Endothelial cell of umbilical vein (primary cell): ENCODE results near the gene USP19. TPM values are rescaled to one million over a fixed set of nuclear protein-coding genes. Genes with fewer than 3 reads are reported as not detected.

ENCODE experiments used
- BruUV-seq: library from RNA; stranded (reverse); fragments of 400-500 nt; replicated peaks from 2 replicates; lab custom pipeline; 2021; lab: Mats Ljungman, UMichigan
- CTCF ChIA-PET: fragments of 300-600, 350-600 bp; sonication (Branson Sonifier 250); formaldehyde crosslinking; loops from one replicate; lab custom pipeline; 2021; ENCODE audit warnings: antibody characterized with exemption, inconsistent platforms; lab: Charles Lee
- POLR2A ChIA-PET: fragments of 300-600, 350-600 bp; sonication (Branson Sonifier 250); formaldehyde crosslinking; loops from one replicate; lab custom pipeline; 2021; ENCODE audit warnings: antibody characterized with exemption, inconsistent platforms; lab: Charles Lee
- DNase-seq: peaks from one replicate; pipeline ENCODE4 v3.0.0-alpha.2; 2011; ENCODE audit warnings: low read depth, low spot score
- FAIRE-seq: peaks from 2 replicates; lab custom pipeline; 2011; peaks lifted over from hg19 to GRCh38; lab: Jason Lieb, UNC
- H2AFZ ChIP-seq: 2 replicates; pipeline ENCODE4 v1.6.0; 2012; ENCODE audit warnings: low read depth, low read length, control low read depth, inconsistent platforms
- H3K27ac ChIP-seq: 2 replicates; pipeline ENCODE4 v1.5.1; 2011; ENCODE audit warnings: low read depth, mild to moderate bottlenecking, control low read depth, low read length, moderate library complexity; ENCODE audit not compliant: insufficient read depth
- H3K27me3 ChIP-seq, 2 experiments: 2 replicates each; pipeline versions ENCODE4 v1.6.0 to v1.6.1; 2011; ENCODE audit warnings: low read length in 2 of 2, mixed read lengths in 1 of 2; ENCODE audit not compliant: control insufficient read depth in 2 of 2, insufficient read depth in 2 of 2
- H3K36me3 ChIP-seq, 2 experiments: 2 replicates in 1 of 2; 3 replicates in 1 of 2; pipeline ENCODE4 v1.5.1; 2011; ENCODE audit warnings: low read length in 2 of 2, mild to moderate bottlenecking in 1 of 2, moderate library complexity in 1 of 2; ENCODE audit not compliant: control insufficient read depth in 2 of 2, insufficient read depth in 2 of 2; ENCODE audit errors: extremely low read depth in 1 of 2
- H3K4me1 ChIP-seq: 3 replicates; pipeline ENCODE4 v1.5.1; 2011; ENCODE audit warnings: mild to moderate bottlenecking, low read length; ENCODE audit not compliant: control insufficient read depth, insufficient read depth; ENCODE audit errors: extremely low read depth
- H3K4me2 ChIP-seq: 2 replicates; pipeline ENCODE4 v1.6.1; 2011; ENCODE audit warnings: low read length, control low read depth, mixed read lengths; ENCODE audit not compliant: insufficient read depth
- H3K4me3 ChIP-seq, 3 experiments: fragments of 200-600 bp in 1 of 3; sonication (generic), shearing (Covaris generic) in 1 of 3; replicated peaks in 1 of 3; 2 replicates each; pipeline ENCODE4 v1.5.1; 2011 to 2016; ENCODE audit warnings: control low read depth in 3 of 3, low read length in 3 of 3, mild to moderate bottlenecking in 2 of 3, inconsistent platforms in 1 of 3, low read depth in 1 of 3, moderate library complexity in 1 of 3; ENCODE audit not compliant: insufficient read depth in 1 of 3
- H3K79me2 ChIP-seq: 2 replicates; pipeline ENCODE4 v1.6.0; 2012; ENCODE audit warnings: low read length, inconsistent platforms; ENCODE audit not compliant: control insufficient read depth, insufficient read depth
- H3K9ac ChIP-seq: replicated peaks from 2 replicates; pipeline ENCODE3; 2011; ENCODE audit warnings: low read length, control low read depth; ENCODE audit not compliant: insufficient read depth; ENCODE audit errors: extremely low read depth
- H3K9me1 ChIP-seq: replicated peaks from 3 replicates; pipeline ENCODE4 v1.6.0; 2011; ENCODE audit warnings: mild to moderate bottlenecking, low read length; ENCODE audit not compliant: control insufficient read depth, insufficient read depth; ENCODE audit errors: extremely low read depth
- H3K9me3 ChIP-seq: replicated peaks from 2 replicates; pipeline ENCODE4 v1.5.1; 2012; ENCODE audit warnings: low read length, inconsistent platforms; ENCODE audit not compliant: control insufficient read depth, insufficient read depth
- H4K20me1 ChIP-seq: replicated peaks from 2 replicates; pipeline ENCODE3; 2011; ENCODE audit warnings: mild to moderate bottlenecking, low read length; ENCODE audit not compliant: control insufficient read depth, insufficient read depth; ENCODE audit errors: extremely low read depth
- EZH2 ChIP-seq: IDR thresholded peaks from 2 replicates; pipeline ENCODE4 v1.6.1; 2012; ENCODE audit warnings: borderline replicate concordance, low read depth, mild to moderate bottlenecking, moderate library complexity, low read length, inconsistent platforms; ENCODE audit not compliant: severe bottlenecking
- FOS ChIP-seq: IDR thresholded peaks from 2 replicates; pipeline ENCODE4 v1.6.1; 2011; ENCODE audit warnings: mild to moderate bottlenecking, low read length, moderate library complexity, borderline replicate concordance; ENCODE audit not compliant: insufficient read depth
- GATA2 ChIP-seq: IDR thresholded peaks from 2 replicates; pipeline ENCODE4 v1.7.0; 2011; ENCODE audit warnings: low read depth, mild to moderate bottlenecking, moderate library complexity, mixed read lengths, low read length; ENCODE audit not compliant: insufficient read length, insufficient read depth
- JUN ChIP-seq: IDR thresholded peaks from 2 replicates; pipeline ENCODE4 v1.6.1; 2011; ENCODE audit warnings: borderline replicate concordance, low read depth; ENCODE audit not compliant: insufficient read length, insufficient read depth
- MYC ChIP-seq: IDR thresholded peaks from one replicate; pipeline ENCODE4 v1.6.1; 2011; ENCODE audit warnings: mild to moderate bottlenecking, low read depth, low read length
- POLR2A ChIP-seq: IDR thresholded peaks from 2 replicates; pipeline ENCODE4 v1.6.1; 2012; ENCODE audit warnings: low read depth, mild to moderate bottlenecking, control low read depth, low read length
- POLR2AphosphoS5 ChIP-seq: IDR thresholded peaks from 2 replicates; pipeline ENCODE4 v1.6.1; 2012; ENCODE audit warnings: low read depth, mild to moderate bottlenecking, control low read depth, low read length, moderate library complexity; ENCODE audit not compliant: insufficient read depth
- dilution Hi-C: fragments of 300-500 bp; cut with MboI; formaldehyde crosslinking; loops from one replicate; pipeline ENCODE4 v1.15.0; 2019; ENCODE audit warnings: low sequenced_read_pairs; ENCODE audit not compliant: extremely low pct_ligation_motif_present
- intact Hi-C: fragments of 100-400 bp; cut with micrococcal nuclease; formaldehyde crosslinking; loops from one replicate; pipeline ENCODE4 v1.10.0; 2022
- polyA plus RNA-seq, 4 experiments: library from polyadenylated mRNA; depleted of rRNA in 3 of 4; stranded (reverse) in 3 of 4; unstranded in 1 of 4; fragments of >200 nt; gene quantifications; 2 replicates each; pipeline versions ENCODE4 v1.2.1 to v1.2.3, GENCODE V29; 2011 to 2012; ENCODE audit warnings: missing spikeins in 1 of 4
- total RNA-seq: library from RNA; stranded (reverse); gene quantifications from 2 replicates; pipeline ENCODE4 v1.2.3, GENCODE V29; 2021
- TF ChIP-seq, protein P1 (sequence below): IDR thresholded peaks from 2 replicates; pipeline ENCODE4 v1.6.1; 2011; ENCODE audit not compliant: insufficient read depth, insufficient read length
- TF ChIP-seq, protein P2 (sequence below), 2 donors: IDR thresholded peaks; 1 replicate in 1 of 2; 2 replicates in 1 of 2; pipeline ENCODE4 v1.5.1; 2011; ENCODE audit warnings: low read length in 2 of 2, mild to moderate bottlenecking in 2 of 2, moderate library complexity in 2 of 2, control low read depth in 1 of 2, inconsistent platforms in 1 of 2, low read depth in 1 of 2; ENCODE audit not compliant: insufficient read depth in 1 of 2; ENCODE audit errors: extremely low read depth in 1 of 2

The USP19 gene
- total and polyA plus RNA-seq, 2 donors (not counting 3 experiments of a cell fraction or from before 2014, with no cell fraction given) = 31.3 to 39.1 TPM

DNA sequence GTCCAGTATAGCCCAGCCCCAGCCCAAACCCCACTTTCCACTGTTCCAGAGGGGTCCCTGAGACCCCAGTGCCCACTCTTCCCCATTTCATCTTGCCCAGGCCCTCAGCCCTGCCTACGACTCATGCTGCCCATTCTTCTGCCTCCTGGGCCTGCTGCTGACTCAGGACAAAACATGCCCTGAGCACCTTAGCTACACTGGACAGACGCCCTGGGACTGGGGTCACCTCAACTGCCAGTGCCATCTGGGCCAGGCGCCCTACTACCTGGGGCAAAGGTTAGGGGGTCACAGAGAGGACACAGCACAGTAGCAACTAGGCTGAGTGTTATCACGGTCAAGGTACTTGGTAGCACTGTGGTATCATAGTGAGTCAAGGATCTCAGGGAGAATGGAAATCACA, 14.9 kb upstream of the USP19 start:
- Histone ChIP-seq H3K9me1 (no peaks in the 10 kb centered on the region), H3K79me2 (peaks cover 23% of the 10 kb centered on the region), H3K9me3 (no peaks in the 10 kb centered on the region), H2AFZ (no peak overlapping the region), H3K27ac (no peak overlapping the region), H4K20me1 (no peaks in the 10 kb centered on the region), H3K9ac (no peak overlapping the region), H3K27me3 (peaks cover 0 to 3% of the 10 kb centered on the region in 2 experiments), H3K4me1 (peaks cover 14% of the 10 kb centered on the region), H3K4me2 (no peak overlapping the region), H3K4me3 (no peak overlapping the region), H3K36me3 (peaks cover 0 to 10% of the 10 kb centered on the region in 2 experiments)
- BruUV-seq = no TSS peak
- TF ChIP-seq GATA2 = no peak
- TF ChIP-seq, protein P1, sequence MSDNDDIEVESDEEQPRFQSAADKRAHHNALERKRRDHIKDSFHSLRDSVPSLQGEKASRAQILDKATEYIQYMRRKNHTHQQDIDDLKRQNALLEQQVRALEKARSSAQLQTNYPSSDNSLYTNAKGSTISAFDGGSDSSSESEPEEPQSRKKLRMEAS = no peak
- no peak for TF ChIP-seq POLR2A
- TF ChIP-seq EZH2 = no peak
- TF ChIP-seq JUN = no peak
- no peak for TF ChIP-seq POLR2AphosphoS5
- TF ChIP-seq, protein P2, sequence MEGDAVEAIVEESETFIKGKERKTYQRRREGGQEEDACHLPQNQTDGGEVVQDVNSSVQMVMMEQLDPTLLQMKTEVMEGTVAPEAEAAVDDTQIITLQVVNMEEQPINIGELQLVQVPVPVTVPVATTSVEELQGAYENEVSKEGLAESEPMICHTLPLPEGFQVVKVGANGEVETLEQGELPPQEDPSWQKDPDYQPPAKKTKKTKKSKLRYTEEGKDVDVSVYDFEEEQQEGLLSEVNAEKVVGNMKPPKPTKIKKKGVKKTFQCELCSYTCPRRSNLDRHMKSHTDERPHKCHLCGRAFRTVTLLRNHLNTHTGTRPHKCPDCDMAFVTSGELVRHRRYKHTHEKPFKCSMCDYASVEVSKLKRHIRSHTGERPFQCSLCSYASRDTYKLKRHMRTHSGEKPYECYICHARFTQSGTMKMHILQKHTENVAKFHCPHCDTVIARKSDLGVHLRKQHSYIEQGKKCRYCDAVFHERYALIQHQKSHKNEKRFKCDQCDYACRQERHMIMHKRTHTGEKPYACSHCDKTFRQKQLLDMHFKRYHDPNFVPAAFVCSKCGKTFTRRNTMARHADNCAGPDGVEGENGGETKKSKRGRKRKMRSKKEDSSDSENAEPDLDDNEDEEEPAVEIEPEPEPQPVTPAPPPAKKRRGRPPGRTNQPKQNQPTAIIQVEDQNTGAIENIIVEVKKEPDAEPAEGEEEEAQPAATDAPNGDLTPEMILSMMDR (IDR thresholded peaks at IDR 0.05; ENCODE audit: extremely low read depth in 1 of 2, insufficient read depth in 1 of 2, low read depth in 1 of 2, low read length in 2 of 2) = no peak
- TF ChIP-seq FOS = no peak
- no peak for TF ChIP-seq MYC
- CTCF ChIA-PET = interaction anchor here (1.0 kb wide), 1 partner anchor 15 kb away, joined by 3 read pairs; the partner anchor contains the start of gene USP19
- intact Hi-C loops = no loop called here
- dilution Hi-C loops = no loop called here
- DNase-seq (no peak), FAIRE-seq (no peak)
- POLR2A ChIA-PET = no interaction called here
